Endodermal cell (in vitro differentiated cells): ENCODE data around the gene ADAM23. TPM values are rescaled to one million over a fixed set of nuclear protein-coding genes. Genes with fewer than 3 reads are reported as not detected.

Experiments used
- DNase-seq: peaks from one replicate; pipeline ENCODE4 v3.0.0-alpha.2; 2017
- H3K27ac ChIP-seq: 2 replicates; pipeline ENCODE4 v1.5.1; 2013; ENCODE audit warnings: mild to moderate bottlenecking, low read depth, low read length, moderate library complexity
- H3K27me3 ChIP-seq: 2 replicates; pipeline ENCODE4 v1.6.1; 2013; ENCODE audit warnings: mild to moderate bottlenecking, low read length, moderate library complexity; ENCODE audit not compliant: insufficient read depth, control insufficient read depth, poor library complexity, severe bottlenecking
- H3K36me3 ChIP-seq: 2 replicates; pipeline ENCODE4 v1.7.0; 2013; ENCODE audit warnings: mild to moderate bottlenecking, low read length, moderate library complexity; ENCODE audit not compliant: control insufficient read depth, insufficient read depth
- H3K4me1 ChIP-seq: one replicate; pipeline ENCODE4 v1.7.0; 2013; ENCODE audit warnings: low read length; ENCODE audit not compliant: control insufficient read depth, insufficient read depth
- H3K4me3 ChIP-seq: 2 replicates; pipeline ENCODE4 v1.5.1; 2013; ENCODE audit warnings: mild to moderate bottlenecking, low read length, moderate library complexity
- H3K9ac ChIP-seq: 2 replicates; pipeline ENCODE4 v1.6.1; 2013; ENCODE audit warnings: mild to moderate bottlenecking, low read length, moderate library complexity; ENCODE audit not compliant: poor library complexity, severe bottlenecking; ENCODE audit errors: extremely low read depth
- H3K9me3 ChIP-seq: 2 replicates; pipeline ENCODE4 v1.6.1; 2013; ENCODE audit warnings: mild to moderate bottlenecking, low read length, moderate library complexity; ENCODE audit not compliant: control insufficient read depth
- H3K27ac Mint-ChIP-seq: 2 replicates; pipeline ENCODE4 v1.8.0; 2020; ENCODE audit warnings: mixed read lengths
- H3K27me3 Mint-ChIP-seq: 2 replicates; pipeline ENCODE4 v1.8.0; 2021; ENCODE audit warnings: mild to moderate bottlenecking, mixed read lengths; ENCODE audit not compliant: insufficient read depth
- H3K36me3 Mint-ChIP-seq: 2 replicates; pipeline ENCODE4 v1.8.0; 2020; ENCODE audit warnings: low read depth, mixed read lengths
- H3K4me1 Mint-ChIP-seq: 2 replicates; pipeline ENCODE4 v1.8.0; 2020; ENCODE audit warnings: mixed read lengths
- H3K4me3 Mint-ChIP-seq: 2 replicates; pipeline ENCODE4 v1.8.0; 2020; ENCODE audit warnings: mild to moderate bottlenecking, moderate library complexity, mixed read lengths
- H3K9me3 Mint-ChIP-seq: 2 replicates; pipeline ENCODE4 v1.8.0; 2020; ENCODE audit warnings: mild to moderate bottlenecking, mixed read lengths
- CTCF ChIP-seq: fragments of 200-600 bp; sonication (generic); conservative IDR thresholded peaks from 2 replicates; pipeline ENCODE4 v1.5.0; 2021; ENCODE audit warnings: antibody characterized with exemption, mild to moderate bottlenecking
- WGBS, 2 experiments: methylation state at CpG; one replicate each; pipeline versions ENCODE4 v1.1.5 to v1.1.7; 2013; ENCODE audit warnings: missing lambda C conversion rate in 2 of 2, mixed read lengths in 1 of 2; ENCODE audit not compliant: insufficient coverage in 1 of 2, insufficient read length in 1 of 2; 5-methylcytosine and 5-hydroxymethylcytosine counted together
- total RNA-seq, 2 donors: library from RNA; stranded (reverse); fragmentation: NEBNext Ultra II Directional in 1 of 2; extraction: Animal tissue kit (Norgen Biotek cat#: 25700) in 1 of 2; gene quantifications; 2 replicates in 1 of 2; 3 replicates in 1 of 2; pipeline ENCODE4 v1.2.1, GENCODE V29; 2021

ADAM23 gene
- total RNA-seq, 2 donors from 2014 or later: 25.4 to 34.2 TPM

GRCh38 chr2:206585335-206585734 lies 142.0 kb downstream of the ADAM23 start:
- 95 to 100% methylated on average over 2 of the region's 2 CpGs for WGBS, 2 experiments
- Histone ChIP-seq H3K9ac (no peak overlapping the region), H3K27ac (no peak overlapping the region), H3K4me1 (peaks cover 7% of the 10 kb centered on the region), H3K9me3 (no peaks in the 10 kb centered on the region), H3K36me3 (no peaks in the 10 kb centered on the region), H3K4me3 (no peak overlapping the region), H3K27me3 (no peaks in the 10 kb centered on the region)
- peaks cover 17% of the 10 kb centered on the region for H3K4me1 Mint-ChIP-seq
- peak overlapping the region; percentile 29 for H3K27ac Mint-ChIP-seq
- TF ChIP-seq CTCF: no peak
- H3K4me3 Mint-ChIP-seq: no peak overlapping the region
- no peak for DNase-seq
- no peaks in the 10 kb centered on the region for H3K27me3 Mint-ChIP-seq
- H3K36me3 Mint-ChIP-seq: peaks cover 9% of the 10 kb centered on the region
- H3K9me3 Mint-ChIP-seq: no peaks in the 10 kb centered on the region

GRCh38 chr2:206586609-206587008 lies 143.3 kb downstream of the ADAM23 start:
- no peak overlapping the region for H3K4me3 ChIP-seq
- no peak overlapping the region for H3K27ac Mint-ChIP-seq
- H3K27me3 ChIP-seq: no peaks in the 10 kb centered on the region
- peaks cover 17% of the 10 kb centered on the region for H3K4me1 Mint-ChIP-seq
- H3K36me3 Mint-ChIP-seq: peaks cover 11% of the 10 kb centered on the region
- H3K36me3 ChIP-seq: no peaks in the 10 kb centered on the region
- no peaks in the 10 kb centered on the region for H3K27me3 Mint-ChIP-seq
- no peak overlapping the region for H3K4me3 Mint-ChIP-seq
- whole genome bisulfite sequencing, 2 experiments: 100% methylated on average over 1 of the region's 1 CpG
- no peak for DNase-seq
- no peak for TF ChIP-seq CTCF
- H3K9me3 ChIP-seq: no peaks in the 10 kb centered on the region
- H3K4me1 ChIP-seq: peaks cover 7% of the 10 kb centered on the region
- H3K9ac ChIP-seq: no peak overlapping the region
- no peak overlapping the region for H3K27ac ChIP-seq
- H3K9me3 Mint-ChIP-seq: no peaks in the 10 kb centered on the region

GRCh38 chr2:206597717-206598218 lies 154.4 kb downstream of the ADAM23 start:
- peaks cover 3% of the 10 kb centered on the region for H3K36me3 ChIP-seq
- Mint-ChIP-seq H3K4me1 (no peaks in the 10 kb centered on the region), H3K27ac (no peak overlapping the region), H3K27me3 (no peaks in the 10 kb centered on the region), H3K36me3 (peaks cover 25% of the 10 kb centered on the region), H3K9me3 (no peaks in the 10 kb centered on the region), H3K4me3 (no peak overlapping the region)
- H3K9me3 ChIP-seq: no peaks in the 10 kb centered on the region
- no peak overlapping the region for H3K9ac ChIP-seq
- H3K4me3 ChIP-seq: no peak overlapping the region
- WGBS, 2 experiments: 90 to 100% methylated on average over 2 to 3 of the region's 3 CpGs
- no peaks in the 10 kb centered on the region for H3K4me1 ChIP-seq
- no peak for DNase-seq
- H3K27ac ChIP-seq: no peak overlapping the region
- TF ChIP-seq CTCF: no peak
- no peaks in the 10 kb centered on the region for H3K27me3 ChIP-seq
